Astrocyte (in vitro differentiated cells and primary cell): ENCODE data around the gene ADORA2A. TPM values are rescaled to one million over a fixed set of nuclear protein-coding genes. Genes with fewer than 3 reads are reported as not detected.

ENCODE experiments used
- DNase-seq: peaks from one replicate; pipeline ENCODE4 v3.0.0-alpha.2; 2010; ENCODE audit warnings: low read depth
- FAIRE-seq: peaks from 2 replicates; lab custom pipeline; 2011; peaks lifted over from hg19 to GRCh38; lab: Jason Lieb, UNC
- H2AFZ ChIP-seq: 2 replicates; pipeline ENCODE4 v1.6.0; 2012; ENCODE audit warnings: low read depth, low read length, inconsistent platforms
- H3K27ac ChIP-seq: 2 replicates; pipeline ENCODE4 v1.5.1; 2011; ENCODE audit warnings: low read depth, low read length, inconsistent platforms
- H3K27me3 ChIP-seq: 2 replicates; pipeline ENCODE4 v1.6.0; 2011; ENCODE audit warnings: low read length, inconsistent platforms; ENCODE audit not compliant: insufficient read depth
- H3K36me3 ChIP-seq: 2 replicates; pipeline ENCODE4 v1.5.1; 2011; ENCODE audit warnings: low read length, inconsistent platforms; ENCODE audit not compliant: insufficient read depth
- H3K4me1 ChIP-seq: 2 replicates; pipeline ENCODE4 v1.5.1; 2011; ENCODE audit warnings: low read length, inconsistent platforms; ENCODE audit not compliant: insufficient read depth
- H3K4me2 ChIP-seq: 2 replicates; pipeline ENCODE4 v1.6.0; 2012; ENCODE audit warnings: low read length, inconsistent platforms
- H3K4me3 ChIP-seq: 2 replicates; pipeline ENCODE4 v1.5.1; 2011; ENCODE audit warnings: low read depth, mild to moderate bottlenecking, low read length, inconsistent platforms; ENCODE audit not compliant: insufficient read depth
- H3K79me2 ChIP-seq: 2 replicates; pipeline ENCODE4 v1.6.0; 2012; ENCODE audit warnings: mild to moderate bottlenecking, low read length, inconsistent platforms; ENCODE audit not compliant: insufficient read depth
- H3K9ac ChIP-seq: 2 replicates; pipeline ENCODE4 v1.6.0; 2012; ENCODE audit warnings: mild to moderate bottlenecking, low read length, inconsistent platforms
- H3K9me3 ChIP-seq: 2 replicates; pipeline ENCODE4 v1.5.1; 2012; ENCODE audit warnings: low read depth, mild to moderate bottlenecking, low read length, inconsistent platforms; ENCODE audit not compliant: insufficient read depth
- H4K20me1 ChIP-seq: 2 replicates; pipeline ENCODE4 v1.6.0; 2012; ENCODE audit warnings: low read length, inconsistent platforms; ENCODE audit not compliant: insufficient read depth
- H3K27ac Mint-ChIP-seq: one replicate; pipeline ENCODE4 v1.8.0; 2021; ENCODE audit warnings: mild to moderate bottlenecking, mixed read lengths; ENCODE audit not compliant: unreplicated experiment
- H3K27me3 Mint-ChIP-seq: one replicate; pipeline ENCODE4 v1.8.0; 2021; ENCODE audit warnings: low read depth, mixed read lengths; ENCODE audit not compliant: unreplicated experiment
- H3K36me3 Mint-ChIP-seq: one replicate; pipeline ENCODE4 v1.8.0; 2021; ENCODE audit warnings: low read depth, mixed read lengths; ENCODE audit not compliant: unreplicated experiment
- H3K4me1 Mint-ChIP-seq: one replicate; pipeline ENCODE4 v1.8.0; 2021; ENCODE audit warnings: low read depth, mixed read lengths; ENCODE audit not compliant: unreplicated experiment
- H3K4me3 Mint-ChIP-seq: one replicate; pipeline ENCODE4 v1.8.0; 2021; ENCODE audit warnings: mild to moderate bottlenecking, moderate library complexity, mixed read lengths; ENCODE audit not compliant: unreplicated experiment
- H3K9me3 Mint-ChIP-seq: one replicate; pipeline ENCODE4 v1.8.0; 2021; ENCODE audit warnings: mild to moderate bottlenecking, mixed read lengths; ENCODE audit not compliant: unreplicated experiment
- EZH2 ChIP-seq: IDR thresholded peaks from 2 replicates; pipeline ENCODE4 v1.6.1; 2012; ENCODE audit warnings: mild to moderate bottlenecking, low read length, inconsistent platforms; ENCODE audit not compliant: insufficient read depth
- total RNA-seq: library from RNA; stranded (reverse); gene quantifications from 2 replicates; pipeline ENCODE4 v1.2.1, GENCODE V29; 2021
- TF ChIP-seq, protein P1 (sequence below): IDR thresholded peaks from 2 replicates; pipeline ENCODE4 v1.5.1; 2011; ENCODE audit warnings: low read depth, mild to moderate bottlenecking, inconsistent platforms, low read length, moderate library complexity; ENCODE audit not compliant: insufficient read depth

Gene ADORA2A
- total RNA-seq, 1 donor from 2014 or later, result 3.9 TPM

DNA sequence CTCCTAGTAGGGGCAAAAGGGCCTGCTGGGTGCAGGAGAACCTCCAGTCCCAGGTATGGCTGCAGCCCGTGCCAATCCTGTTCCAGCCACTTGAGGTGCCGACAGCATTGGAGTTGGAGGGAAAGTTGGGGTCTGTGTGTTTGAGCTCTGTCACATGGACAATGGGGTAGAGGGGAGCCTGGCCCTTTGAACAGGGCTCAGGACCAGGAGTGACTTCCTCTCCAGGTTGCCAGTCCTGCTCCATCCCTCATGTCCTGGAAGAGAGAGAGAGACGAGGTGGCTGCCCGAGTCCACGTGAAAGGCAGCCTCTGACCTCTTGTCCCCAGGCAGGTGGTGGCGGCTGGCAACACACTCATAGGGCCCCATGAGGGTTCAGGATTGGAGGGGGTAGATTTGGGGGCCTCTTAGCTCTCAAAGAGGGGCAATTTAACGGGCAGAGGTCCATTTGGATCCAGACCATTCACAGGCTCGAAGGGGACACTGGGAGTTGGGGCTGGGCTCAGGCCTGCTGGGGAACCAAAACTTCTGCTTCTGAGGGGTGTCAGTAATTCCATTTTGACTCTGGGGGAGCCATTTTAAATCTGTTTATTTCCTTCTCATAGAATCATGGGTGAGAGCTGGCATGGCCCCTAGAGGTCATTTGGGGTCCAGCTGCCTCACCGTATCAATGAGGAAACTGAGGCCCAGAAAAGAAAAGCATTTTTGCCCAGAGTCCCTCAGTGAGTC is 4.1 kb downstream of the ADORA2A start:
- Histone ChIP-seq H3K9me3 (no peaks in the 10 kb centered on the region), H3K27me3 (no peaks in the 10 kb centered on the region), H3K4me2 (no peak overlapping the region), H3K27ac (no peak overlapping the region), H3K36me3 (no peaks in the 10 kb centered on the region), H3K4me3 (no peak overlapping the region), H4K20me1 (no peaks in the 10 kb centered on the region), H3K4me1 (peaks cover 34% of the 10 kb centered on the region), H3K9ac (no peak overlapping the region), H2AFZ (no peak overlapping the region), H3K79me2 (no peaks in the 10 kb centered on the region)
- no peak overlapping the region for H3K4me3 Mint-ChIP-seq
- peaks cover 2% of the 10 kb centered on the region for H3K36me3 Mint-ChIP-seq
- no peaks in the 10 kb centered on the region for H3K9me3 Mint-ChIP-seq
- H3K4me1 Mint-ChIP-seq, result peaks cover 15% of the 10 kb centered on the region
- DNase-seq, result no peak
- peaks cover 16% of the 10 kb centered on the region for H3K27me3 Mint-ChIP-seq
- TF ChIP-seq, protein P1, sequence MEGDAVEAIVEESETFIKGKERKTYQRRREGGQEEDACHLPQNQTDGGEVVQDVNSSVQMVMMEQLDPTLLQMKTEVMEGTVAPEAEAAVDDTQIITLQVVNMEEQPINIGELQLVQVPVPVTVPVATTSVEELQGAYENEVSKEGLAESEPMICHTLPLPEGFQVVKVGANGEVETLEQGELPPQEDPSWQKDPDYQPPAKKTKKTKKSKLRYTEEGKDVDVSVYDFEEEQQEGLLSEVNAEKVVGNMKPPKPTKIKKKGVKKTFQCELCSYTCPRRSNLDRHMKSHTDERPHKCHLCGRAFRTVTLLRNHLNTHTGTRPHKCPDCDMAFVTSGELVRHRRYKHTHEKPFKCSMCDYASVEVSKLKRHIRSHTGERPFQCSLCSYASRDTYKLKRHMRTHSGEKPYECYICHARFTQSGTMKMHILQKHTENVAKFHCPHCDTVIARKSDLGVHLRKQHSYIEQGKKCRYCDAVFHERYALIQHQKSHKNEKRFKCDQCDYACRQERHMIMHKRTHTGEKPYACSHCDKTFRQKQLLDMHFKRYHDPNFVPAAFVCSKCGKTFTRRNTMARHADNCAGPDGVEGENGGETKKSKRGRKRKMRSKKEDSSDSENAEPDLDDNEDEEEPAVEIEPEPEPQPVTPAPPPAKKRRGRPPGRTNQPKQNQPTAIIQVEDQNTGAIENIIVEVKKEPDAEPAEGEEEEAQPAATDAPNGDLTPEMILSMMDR, result no peak
- no peak for FAIRE-seq
- H3K27ac Mint-ChIP-seq, result no peak overlapping the region

DNA sequence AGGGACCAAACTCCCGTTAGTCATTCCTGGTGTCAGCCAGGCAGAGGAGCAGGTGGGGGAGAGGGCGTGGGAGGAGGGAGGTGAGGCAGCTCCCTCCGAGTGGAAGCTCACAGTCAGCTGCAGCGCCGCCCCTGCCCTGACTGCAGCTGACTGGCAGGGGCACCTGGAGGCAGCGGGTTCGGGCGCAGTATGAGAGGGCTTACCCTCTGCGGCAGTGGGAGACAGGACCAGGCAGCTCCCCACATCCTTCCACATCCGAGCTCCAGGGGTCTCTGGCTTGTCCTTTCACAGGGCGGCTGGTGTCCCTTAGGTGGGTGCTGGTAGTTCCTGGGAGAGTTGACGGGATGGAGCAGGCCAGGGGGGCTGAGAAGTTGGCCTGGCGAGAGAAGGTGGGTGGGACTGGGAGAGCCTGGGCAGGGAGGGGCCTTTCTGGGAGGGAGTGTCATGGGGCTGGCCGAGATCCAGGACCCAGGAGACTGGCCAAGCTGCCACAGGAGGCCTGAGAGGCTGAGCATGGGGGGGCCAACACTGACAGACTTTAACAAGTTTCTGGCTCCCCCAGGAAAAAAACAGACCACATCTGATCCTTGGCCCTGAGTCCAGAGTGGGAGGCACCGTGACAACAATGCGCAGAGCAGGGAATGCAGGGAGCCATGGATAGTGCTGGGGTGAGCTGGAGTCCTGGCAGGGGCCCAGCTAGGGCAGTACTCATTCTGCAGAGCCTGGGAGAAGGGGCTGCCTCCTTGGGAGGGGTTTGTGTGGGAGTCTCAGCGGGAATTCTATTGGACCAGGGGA is 4.9 kb downstream of the ADORA2A start:
- peaks cover 15% of the 10 kb centered on the region for H3K4me1 Mint-ChIP-seq
- no peaks in the 10 kb centered on the region for H3K27me3 ChIP-seq
- peak overlapping the region; percentile 58 for H3K4me2 ChIP-seq
- H3K4me3 Mint-ChIP-seq, result peak overlapping the region; percentile 20
- peaks cover 10% of the 10 kb centered on the region for H3K27me3 Mint-ChIP-seq
- peak; percentile 63 for DNase-seq
- H3K36me3 Mint-ChIP-seq, result peaks cover 2% of the 10 kb centered on the region
- no peaks in the 10 kb centered on the region for H3K9me3 Mint-ChIP-seq
- no peak for FAIRE-seq
- no peak overlapping the region for H3K4me3 ChIP-seq
- H3K9ac ChIP-seq, result no peak overlapping the region
- no peaks in the 10 kb centered on the region for H3K36me3 ChIP-seq
- no peaks in the 10 kb centered on the region for H3K9me3 ChIP-seq
- H2AFZ ChIP-seq, result no peak overlapping the region
- peaks cover 34% of the 10 kb centered on the region for H3K4me1 ChIP-seq
- H3K79me2 ChIP-seq, result no peaks in the 10 kb centered on the region
- TF ChIP-seq, protein P1, result no peak
- no peak for TF ChIP-seq EZH2
- H4K20me1 ChIP-seq, result no peaks in the 10 kb centered on the region
- H3K27ac Mint-ChIP-seq, result peak overlapping the region; percentile 53
- H3K27ac ChIP-seq, result no peak overlapping the region
